GM19025 (cell line): ENCODE results near the gene OGFOD3.
A peak's percentile ranks its signal among the peaks of the same experiment; 100 is the strongest.

Experiments used
- ATAC-seq: cut with Tn5 transposase; IDR thresholded peaks from one replicate; pipeline ENCODE4 v1.9.1; 2021; ENCODE audit warnings: mild to moderate bottlenecking, low read depth, moderate library complexity; ENCODE audit not compliant: unreplicated experiment

The OGFOD3 gene

DNA sequence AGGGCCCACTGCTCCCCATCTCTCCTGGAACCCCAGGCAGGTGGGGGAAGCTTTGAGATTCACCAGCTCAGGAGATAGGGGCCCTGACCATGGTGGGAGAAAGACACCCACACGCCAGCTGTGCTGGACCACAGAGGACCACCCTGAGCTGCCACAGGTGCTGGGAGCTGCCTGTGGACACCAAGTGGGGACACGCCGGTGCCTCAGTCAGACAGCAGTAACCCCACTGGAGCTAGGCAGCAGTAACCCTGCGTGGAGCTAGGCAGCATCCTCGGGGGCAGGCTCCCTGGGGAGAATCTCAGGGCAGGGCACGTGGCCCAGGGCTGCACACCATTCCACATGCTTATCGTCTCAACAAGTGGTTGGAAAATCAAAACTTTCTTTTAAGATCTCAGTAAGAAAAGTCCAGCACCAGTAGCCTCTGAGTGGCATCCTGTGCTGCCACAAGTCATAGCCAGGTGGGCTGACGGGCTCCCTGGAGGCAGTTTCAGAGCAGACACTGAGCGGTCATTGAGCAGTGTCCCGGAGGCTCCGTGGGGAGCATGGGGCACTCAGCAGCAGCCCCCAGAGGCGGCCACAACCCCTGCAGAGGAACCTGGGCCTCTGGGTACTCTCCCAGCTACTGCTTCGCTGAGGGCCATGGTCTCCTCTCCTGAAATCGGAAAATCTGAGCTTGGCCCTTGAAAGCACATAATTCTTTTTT, 8.2 kb downstream of the OGFOD3 start:
- ATAC-seq: no peak

DNA sequence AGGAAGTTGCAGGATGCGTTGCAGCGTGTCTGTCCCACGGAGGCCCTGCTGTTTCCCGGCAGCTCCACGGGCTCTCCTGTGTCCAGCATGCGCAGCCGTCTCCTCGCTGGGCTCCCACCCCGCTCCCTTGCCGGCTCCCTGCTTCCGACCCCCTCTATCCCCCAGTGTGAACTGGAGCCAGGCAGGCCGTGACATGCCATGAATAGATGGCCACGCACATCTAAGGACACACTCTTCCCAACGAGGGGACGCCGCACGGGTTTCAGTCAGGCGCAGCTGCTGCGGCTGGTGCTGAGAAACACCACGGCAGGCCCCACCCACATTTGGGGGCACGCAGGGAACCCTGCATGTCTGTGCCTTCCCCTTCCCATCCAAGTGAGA, 9.5 kb downstream of the OGFOD3 start:
- ATAC-seq: no peak

GRCh38 chr17:82408288-82408937, 10.0 kb downstream of the OGFOD3 start:
- ATAC-seq: no peak

DNA sequence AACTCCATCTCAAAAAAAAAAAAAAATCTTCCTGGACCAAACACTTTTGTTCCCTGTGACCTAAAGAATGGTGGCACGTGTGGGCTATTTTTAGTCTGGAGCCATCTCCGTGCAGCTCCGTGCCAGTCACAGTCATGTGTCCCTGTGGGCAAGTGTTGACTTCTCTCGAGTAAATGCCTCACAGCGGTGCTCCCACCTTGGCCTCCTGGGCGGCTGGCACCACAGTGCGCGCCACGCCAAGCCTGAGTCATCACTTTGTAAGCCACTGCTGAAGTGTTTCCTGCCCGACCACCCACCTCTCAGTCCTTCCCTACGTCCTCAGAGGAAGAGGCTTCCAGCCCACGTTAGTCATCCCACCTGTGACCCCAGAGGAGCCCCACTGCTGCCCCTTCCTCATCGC, 11.1 kb downstream of the OGFOD3 start:
- ATAC-seq: no peak

GRCh38 chr17:82406131-82406671, 12.2 kb downstream of the OGFOD3 start:
- ATAC-seq: no peak

GRCh38 chr17:82405051-82405450, 13.3 kb downstream of the OGFOD3 start:
- no peak for ATAC-seq

GRCh38 chr17:82403662-82404660, 14.4 kb downstream of the OGFOD3 start:
- no peak for ATAC-seq

- peak; percentile 88 for ATAC-seq
Measured at GRCh38 chr17:82402865-82403264, 15.5 kb downstream of the OGFOD3 start.

DNA sequence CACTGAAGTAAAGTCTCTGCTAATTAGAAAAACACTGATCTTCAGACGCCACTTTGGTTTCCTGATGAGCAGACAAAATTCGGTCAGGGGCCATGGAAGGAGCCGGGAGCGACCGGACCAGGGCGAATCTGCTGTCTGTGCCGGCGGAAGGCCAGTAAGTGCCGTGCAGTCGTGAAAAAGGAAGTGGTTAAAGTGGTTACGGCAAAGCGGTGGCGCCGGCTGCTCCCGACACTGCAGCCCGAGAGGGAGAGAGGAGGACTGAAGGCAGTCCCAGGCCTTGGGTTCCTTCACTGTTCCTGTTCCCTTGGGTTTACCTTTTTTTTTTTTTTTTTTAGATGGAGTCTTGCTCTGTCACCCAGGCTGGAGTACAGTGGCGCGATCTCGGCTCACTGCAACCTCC, 17.6 kb downstream of the OGFOD3 start:
- no peak for ATAC-seq

DNA sequence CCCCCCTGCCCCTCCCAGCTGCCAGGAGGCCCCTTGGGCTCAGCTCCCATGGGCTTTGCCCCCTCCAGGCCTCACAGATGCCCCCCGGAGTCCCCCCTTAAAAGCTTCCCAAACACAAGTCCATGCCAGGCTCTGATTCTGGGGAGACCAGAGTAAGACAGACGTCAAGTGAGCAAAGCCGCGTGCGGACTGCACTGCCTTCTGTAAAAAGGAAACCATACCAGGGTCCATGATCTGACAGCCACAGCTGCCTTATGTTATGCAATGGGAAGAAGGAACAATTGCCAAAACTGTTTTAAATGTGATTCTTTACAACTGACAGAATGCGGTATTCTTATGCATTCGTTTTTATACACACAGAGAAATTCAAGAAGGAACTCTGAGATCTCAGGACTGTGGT, 18.2 kb downstream of the OGFOD3 start:
- ATAC-seq: no peak

GRCh38 chr17:82399601-82400101, 18.7 kb downstream of the OGFOD3 start:
- ATAC-seq: no peak

GRCh38 chr17:82399041-82399441, 19.3 kb downstream of the OGFOD3 start:
- no peak for ATAC-seq

DNA sequence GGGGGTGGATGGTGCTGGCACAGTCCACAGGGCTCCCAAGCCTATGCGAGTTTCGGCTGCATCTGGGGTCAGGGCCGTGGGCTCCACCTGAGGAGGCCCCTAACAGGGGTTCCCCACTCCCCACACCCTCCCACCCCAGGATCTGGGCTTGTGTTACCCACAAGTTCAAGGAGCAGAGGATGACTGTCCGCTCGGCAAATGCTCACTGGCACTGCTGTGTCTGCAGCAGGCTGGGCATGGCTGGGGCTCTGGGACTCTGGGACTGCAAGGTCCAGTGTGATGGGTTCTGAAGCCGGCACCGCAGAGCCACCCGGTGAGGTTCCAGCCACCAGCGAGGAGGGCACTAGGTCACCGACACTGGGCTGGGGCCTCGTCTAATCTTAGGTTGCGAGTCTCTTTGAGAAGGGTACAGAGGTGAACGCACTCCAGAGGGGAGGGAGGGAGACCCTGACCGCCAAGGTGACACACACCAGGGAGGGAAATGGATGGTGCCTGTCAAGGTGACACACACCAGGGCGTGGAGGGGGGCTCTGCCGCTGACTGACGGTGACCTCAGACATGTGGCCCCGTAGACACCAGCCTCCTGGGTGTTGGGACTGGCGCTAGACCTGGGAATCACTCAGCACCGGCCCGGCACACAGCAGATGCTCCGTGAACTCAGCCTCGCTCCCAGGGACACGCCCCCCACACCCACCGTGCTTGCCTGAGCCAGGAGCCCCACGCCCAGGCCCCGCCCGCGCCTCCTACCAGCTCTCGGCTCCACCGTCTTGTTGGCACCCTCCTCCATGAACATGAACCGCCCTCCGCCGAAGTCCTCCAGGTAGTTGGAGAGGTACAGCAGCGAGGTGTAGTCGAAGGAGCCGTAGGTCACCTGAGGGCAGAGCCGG, 20.7 kb downstream of the OGFOD3 start:
- no peak for ATAC-seq

- ATAC-seq: no peak
Measured at GRCh38 chr17:82396601-82397435, 21.6 kb downstream of the OGFOD3 start.

GRCh38 chr17:82394278-82394677, 24.1 kb downstream of the OGFOD3 start:
- ATAC-seq: no peak

DNA sequence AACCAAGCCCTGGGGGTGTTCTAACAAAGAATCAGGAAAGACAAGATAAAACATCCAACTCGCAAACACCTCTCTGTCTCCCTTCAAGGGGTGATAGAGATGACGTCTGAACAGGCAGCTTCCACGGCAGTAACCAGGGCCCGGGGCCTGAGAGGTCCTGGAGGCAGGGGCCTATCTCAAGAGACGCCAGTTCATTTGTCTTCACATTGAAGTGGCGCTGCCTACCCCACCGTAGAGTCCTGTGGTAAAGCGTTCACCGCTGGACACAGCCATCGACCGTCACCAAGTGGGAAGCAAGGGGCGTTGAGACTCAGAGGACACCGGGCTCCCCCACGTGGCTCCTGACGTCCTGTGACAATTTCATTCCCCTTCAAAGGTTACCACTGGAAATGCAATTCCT, 25.4 kb downstream of the OGFOD3 start:
- no peak for ATAC-seq

DNA sequence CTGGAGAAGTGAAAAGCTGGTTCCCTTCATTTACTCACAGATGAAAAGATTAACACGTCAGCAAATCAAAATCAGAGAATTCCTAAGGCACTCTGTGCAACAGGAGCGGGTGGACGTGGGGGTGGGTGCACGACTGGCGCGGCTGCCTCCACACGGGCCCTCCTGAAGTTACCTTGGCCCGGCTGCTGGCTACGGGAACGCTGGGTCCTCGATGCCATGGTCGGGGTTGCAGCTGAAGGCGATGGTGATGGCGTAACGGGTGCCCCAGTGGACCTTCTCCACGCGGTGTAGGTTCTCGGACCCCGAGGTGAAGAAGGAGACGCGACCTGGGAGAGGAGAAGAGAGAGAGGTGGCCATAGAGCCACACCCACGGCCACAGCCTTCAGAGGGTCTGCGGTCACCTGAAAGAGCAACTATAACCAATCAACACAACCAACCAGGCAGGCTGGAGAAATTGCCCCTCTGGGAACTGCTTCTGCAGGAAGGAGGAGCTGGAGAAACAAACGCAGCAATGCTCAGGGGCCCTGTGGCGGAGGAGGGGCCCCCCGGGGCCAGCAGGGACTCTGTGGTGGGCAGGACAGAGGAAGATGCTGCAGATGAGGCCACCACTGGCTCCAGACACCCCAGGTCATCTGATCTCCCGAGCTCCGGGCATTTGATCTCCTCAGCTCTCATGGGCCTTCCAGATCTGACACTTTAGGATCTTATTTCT, 26.0 kb downstream of the OGFOD3 start:
- ATAC-seq: no peak

GRCh38 chr17:82391496-82392066, 26.8 kb downstream of the OGFOD3 start:
- no peak for ATAC-seq
